GM19452 (cell line): ENCODE results near the gene SMIM1.

ENCODE experiments used
- ATAC-seq: cut with Tn5 transposase; IDR thresholded peaks from one replicate; pipeline ENCODE4 v1.9.1; 2021; ENCODE audit not compliant: unreplicated experiment

SMIM1 gene

DNA sequence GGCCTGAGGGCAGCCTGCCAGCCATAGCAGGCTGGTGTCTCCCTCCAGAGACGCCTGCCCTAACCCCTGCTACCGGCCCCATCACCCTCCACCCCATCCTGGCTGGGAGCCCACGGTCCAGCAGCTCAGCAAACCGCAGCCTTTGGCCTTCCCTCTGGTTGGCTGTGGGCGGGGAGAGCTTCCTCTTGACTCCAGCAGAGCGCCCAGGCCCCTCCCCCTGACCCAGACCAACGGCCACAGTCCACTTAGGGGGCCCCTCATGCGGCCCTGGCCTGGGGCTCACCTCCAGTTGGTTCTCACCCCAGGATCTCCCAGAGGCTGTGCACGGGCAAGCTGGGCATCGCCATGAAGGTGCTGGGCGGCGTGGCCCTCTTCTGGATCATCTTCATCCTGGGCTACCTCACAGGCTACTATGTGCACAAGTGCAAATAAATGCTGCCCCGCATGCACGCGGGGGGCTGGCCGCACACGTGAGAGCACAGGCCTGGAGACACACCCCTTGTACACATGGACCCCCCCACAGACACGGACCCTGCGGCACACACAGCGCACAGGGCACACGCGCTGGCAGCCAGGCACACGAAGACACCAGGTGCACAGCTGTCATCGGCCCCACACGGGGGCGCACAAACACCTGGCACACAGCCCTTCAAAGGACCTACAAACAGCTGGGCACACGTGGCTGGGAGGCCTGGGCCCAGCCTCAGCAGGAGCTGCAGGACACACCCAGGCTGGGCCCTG, 3.1 kb downstream of the SMIM1 start:
- ATAC-seq: no peak

DNA sequence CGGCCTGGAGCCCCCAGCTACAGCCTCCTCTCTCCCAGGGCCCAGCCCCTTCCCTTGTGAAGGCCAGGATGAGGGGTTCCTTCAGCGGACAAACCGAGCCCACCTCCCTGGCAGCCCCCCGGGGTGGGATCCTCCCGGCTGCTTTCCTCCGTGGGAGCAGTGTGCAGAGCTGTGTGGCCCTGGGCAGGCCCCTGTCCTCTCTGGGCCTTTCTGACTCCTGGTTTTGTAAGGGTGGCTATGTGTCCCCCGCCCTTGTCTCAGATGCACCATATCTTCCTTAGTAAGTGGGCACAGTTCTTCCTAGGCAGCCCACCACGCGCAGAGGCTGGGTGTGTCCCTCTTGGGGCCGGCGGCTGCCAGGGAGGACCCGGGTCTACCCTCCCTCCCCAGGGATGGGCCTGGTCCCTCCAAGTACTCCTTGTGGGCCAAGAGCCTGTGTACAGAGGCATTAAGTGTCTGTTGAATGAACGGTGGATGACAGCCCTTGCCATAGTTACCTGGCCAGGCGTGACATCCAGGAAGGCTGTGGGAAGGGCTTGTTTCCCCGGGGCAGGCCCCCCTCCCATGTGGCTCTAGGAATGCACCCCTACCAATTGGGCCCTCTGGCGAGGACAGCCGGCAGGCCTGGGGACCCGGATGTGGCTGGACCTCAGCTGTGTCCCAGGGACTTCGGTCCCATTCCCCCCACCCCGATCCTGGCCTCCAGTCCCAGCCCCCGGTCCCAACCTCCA, 3.8 kb downstream of the SMIM1 start:
- no peak for ATAC-seq

DNA sequence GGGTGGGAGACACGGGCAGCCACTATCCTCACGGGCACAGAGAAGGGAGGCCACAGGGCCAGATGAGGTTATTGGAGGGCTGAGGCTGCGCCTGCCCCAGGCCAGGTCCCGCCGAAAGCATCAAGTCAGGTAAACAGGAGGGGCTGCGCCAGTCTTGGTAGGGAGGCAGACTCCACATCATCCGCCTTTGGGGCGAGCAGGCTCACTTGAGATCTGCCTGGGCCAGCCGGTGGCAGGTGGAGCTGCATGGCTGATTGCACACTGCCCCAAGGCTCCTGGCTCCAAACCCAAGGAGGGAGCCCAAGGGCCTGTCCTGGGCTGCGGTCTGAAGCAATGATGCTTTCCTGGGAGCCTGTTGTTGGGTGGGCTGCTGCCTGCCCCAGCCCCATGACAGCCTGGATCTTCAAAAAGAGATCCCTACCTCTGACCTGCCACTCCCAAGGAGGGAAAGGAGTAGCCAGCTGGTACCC, 4.6 kb downstream of the SMIM1 start:
- ATAC-seq: no peak

DNA sequence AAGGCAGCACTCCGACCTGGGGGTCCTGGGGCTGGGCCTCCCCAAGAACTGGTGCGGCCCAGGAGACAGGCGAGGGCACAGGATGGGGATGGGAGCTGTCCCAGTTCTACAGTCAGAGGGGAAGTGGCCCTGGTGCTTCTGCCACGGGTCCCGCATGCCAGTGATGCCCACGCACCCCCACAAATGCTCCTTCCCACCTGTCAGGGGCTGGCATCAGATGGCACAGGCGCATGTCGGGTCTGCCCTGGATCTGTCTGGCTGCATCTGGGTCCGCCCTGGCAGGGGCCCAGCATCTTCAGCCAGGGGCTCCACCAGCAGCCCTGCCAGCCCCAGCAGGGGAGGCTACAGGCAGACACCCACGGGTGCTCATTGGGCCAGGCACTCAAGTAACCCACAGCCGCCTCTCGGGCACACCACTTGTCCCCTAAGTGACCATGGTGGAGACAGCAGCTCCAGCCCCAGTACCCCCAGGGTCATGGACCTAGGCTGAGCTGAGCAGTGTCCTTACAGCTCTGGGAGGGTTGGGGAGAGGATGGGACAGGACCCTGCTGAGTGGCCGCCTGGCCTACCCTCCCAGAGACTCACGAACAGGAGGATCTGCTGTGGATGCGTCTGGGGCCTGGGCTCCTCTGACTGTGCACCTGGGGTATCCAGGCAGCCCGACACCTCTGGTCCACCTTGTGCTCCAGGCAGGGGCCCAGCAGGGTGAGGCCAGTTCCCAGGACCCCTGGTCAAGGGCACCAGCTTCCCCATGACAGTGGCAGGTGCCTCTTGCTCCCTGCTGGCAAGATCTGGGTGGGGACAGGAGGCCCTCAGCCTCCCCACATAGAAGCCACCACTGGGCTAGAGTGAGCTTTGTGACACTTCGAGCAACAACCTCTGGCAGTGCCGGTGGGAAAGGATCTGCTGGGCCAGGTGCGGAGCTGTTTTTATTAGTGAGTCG, 5.4 kb downstream of the SMIM1 start:
- ATAC-seq: no peak

DNA sequence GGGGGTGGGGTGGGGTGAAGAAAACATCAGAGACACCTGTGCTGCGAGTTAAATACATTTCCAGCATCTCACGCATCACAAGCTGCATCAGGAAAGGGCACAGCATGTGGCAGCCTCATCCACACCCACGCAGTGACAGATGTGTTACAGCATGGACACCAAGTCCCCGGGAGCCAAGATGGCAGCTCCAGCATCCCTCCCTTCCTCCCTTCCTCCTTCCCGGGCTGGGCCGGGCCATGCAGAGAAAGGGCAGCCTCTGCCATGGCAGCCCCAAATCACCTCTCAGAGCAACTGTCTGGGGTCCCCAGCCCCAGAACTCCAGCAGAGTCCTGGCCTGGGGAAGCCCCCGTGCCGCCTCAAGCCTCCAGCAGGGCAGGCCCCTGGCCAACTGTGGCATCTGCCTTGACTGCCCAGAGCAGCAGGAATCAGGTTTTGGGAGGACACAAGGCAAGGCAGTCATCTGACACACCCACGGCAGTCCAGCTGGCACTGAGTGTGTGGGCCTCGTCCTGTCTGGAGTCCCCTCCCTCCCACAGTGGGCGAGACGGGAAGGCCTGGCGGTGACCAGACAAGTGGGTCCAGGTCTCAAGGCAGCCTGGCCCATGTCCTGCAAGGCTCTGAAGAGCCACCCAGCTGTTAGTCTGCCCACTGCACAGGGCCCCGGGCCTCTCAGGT, 6.2 kb downstream of the SMIM1 start:
- ATAC-seq: no peak

DNA sequence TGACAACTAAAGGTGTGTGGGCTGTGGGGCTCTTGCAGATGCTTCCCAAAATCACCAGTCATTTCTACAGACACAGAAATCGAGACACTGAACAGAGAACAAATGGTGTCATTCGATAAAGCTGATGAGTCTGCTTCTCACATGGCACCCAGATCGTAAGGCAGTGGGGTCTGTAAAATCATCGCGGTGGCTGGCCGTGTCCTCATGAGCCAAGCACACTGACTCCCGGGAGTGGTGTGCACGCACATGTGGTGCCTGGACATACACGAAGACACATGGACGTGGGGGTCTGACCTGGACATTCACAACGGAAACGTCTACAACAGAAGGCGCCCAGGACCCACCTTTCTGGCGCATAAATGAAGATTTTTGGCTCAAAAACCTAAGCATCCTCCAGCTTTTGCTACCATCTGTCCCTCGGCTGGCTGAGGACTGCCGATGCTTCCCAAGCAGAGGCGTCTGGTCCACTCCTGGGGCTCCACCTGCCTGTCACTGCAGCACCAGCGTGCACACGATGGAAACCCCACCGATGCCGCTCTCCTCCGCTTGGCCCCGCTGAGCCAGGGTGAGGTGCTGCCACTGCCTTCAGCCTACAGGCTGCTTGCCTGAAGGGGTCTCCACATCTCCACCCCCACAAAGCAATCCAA, 6.8 kb downstream of the SMIM1 start:
- ATAC-seq: no peak

DNA sequence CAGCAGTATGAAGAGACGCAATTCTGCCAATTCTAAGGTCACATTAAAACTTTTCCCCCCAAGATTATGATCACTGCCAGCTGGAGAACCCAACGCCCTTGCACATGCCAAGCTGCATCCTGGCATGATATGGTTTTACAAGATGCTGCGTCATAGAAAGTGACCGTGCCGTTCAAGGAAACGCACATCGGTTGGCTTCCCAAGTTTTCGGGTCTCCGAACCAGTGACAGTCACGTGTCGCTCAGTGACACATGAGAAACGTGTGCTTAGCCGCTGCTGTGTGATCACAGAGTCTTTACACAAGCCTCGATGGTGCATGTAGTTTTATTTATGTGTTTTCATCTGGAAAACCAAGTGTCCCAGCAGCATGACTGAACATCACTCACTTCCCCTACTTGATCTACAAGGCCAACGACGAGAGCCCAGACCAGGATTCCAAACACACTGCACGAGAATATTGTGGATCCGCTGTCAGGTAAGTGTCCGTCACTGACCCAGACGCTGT, 7.4 kb downstream of the SMIM1 start:
- ATAC-seq: no peak

DNA sequence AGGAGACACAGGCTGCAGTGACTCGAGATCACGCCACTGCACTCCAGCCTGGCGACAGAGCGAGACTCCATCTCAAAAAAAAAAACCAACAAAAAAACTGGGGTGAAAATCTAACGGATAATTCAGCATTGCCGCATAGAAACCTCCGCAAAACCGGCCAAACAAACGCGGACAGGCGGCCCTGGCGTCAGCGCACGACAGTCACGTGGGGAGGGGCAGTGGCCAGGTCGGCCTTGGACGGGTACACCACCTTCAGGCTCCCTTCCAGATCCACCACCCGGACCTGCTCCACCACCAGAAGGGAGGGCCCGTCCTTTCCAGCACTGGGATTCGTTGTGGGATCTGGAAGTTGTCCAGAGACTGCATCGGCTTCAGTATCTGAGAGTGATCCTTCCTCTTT, 8.4 kb downstream of the SMIM1 start:
- no peak for ATAC-seq

DNA sequence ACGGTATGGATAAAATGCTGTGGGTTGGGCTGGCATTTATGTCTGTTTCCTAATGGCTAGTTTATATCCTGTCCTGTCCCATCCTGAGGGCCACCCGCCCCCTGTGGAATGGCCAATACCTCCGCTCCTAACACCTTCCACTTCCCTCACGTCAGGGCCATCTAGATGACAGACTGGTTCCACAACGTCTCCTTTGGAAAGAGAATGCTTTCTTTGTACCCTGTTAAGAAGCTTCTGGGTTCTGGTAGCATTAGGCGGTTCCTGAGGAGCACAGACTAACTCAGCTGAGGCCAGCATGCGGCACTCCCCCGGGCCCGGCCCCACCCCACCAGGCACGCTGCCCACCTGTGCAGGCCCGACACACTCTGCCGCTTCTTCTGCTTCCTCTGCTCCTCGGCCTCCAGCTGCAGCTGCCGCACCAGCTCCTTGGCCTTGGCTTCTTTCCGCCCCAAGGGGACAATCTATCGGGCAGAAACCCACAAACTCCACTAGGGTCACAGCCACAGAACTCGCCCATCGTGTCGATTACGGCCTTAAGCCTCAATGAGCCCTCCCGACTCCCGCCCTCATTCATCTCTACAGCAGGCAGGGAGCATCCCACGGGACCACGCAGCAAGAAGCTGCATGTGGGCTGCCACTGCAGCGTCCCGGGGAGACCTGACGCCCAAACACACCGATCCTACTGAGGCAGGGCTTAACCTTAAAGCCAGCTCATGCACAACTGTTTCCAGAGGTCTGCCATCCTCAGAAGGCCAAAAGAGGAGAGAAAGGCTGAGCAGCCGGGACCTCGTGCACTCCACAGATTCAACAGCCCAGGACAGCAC, 11.3 kb downstream of the SMIM1 start:
- ATAC-seq: no peak

DNA sequence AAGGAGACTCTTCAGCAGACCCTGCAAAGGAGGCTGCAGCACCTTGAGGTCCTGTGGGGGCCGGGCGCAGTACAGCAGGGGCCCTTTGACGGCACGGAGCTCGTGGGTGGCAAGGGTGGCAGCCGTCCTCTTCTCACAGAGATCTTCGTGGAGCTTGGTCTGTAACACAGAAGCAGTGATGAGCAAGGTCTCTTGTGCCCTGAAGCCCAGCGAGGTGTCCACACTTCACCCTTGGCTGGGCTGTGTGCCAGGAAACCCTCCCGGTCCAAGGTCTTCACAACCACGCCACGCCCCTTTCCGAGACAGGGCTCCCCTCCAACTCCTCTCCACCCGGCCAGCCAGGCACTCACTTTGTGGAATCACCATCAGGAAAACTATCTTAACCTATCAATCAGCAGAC, 12.5 kb downstream of the SMIM1 start:
- no peak for ATAC-seq

DNA sequence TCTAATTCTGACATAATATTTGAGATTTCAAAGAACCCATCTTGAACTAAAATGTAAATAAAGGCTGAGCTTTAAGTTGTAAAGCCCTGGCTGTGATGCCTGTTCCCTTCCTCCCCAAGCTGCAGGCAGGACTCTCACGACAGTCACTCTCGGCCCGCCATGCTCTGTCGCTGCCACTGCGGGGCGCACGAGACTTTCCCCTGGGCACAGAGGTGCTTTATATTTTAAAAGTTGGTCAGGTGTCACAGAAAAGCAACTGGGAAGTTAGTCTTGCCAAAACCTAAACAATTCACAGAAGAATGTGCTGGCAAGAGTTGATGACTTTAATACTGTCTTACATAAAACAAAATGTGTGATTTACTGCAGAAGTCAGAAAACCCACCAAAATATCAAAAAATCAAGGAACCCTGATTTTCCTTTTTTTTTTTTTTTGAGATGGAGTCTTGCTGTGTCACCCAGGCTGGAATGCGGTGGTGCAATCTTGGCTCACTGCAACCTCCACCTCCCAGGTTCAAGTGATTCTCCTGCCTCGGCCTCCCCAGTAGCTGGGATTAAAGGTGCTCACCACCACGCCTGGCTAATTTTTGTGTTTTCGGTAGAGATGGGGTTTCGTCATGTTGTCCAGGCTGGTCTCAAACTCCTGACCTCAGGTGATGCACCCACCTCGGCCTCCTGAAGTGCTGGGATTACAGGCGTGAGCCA, 13.1 kb downstream of the SMIM1 start:
- no peak for ATAC-seq

DNA sequence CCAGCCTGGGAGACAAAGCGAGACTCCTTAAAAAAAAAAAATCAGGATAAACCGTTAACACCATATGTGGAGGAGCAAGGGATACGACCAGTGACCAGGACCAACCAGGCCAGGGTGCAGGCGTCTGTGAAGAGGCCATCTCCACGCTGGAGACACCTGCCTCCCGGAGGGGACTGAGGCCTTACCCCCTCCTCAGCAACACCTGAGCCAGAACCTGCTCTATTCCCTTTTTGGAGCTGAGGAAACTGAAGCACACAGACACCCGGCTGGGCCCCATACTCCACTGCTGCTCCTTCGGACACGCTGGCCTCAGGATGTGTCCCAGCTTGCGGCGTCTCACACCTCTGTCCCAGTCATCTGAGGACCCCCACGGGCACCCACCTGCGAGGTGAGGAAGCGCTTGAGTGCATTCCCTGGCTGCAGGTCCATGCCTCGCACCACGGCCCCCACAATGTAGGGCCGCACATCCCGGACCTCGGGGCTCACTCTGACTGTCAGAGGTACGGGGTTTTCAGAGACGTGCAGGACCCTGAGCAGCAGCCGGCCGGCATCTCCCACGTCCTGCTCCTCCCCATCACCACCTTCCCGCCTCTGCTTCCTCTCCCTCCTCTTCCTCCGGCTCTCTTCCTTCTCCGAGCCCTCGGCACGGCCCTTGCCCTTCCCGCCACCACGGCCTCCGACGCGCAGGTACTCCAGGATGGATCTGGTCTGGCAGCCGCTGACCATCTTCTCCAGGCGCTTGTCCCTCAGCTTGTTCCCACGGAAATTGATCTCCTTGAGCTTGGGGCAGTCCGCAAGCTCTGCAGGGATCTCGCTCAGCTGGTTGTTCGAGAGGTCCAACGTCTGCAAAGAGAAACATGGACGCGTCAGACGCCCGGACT, 14.2 kb downstream of the SMIM1 start:
- no peak for ATAC-seq

DNA sequence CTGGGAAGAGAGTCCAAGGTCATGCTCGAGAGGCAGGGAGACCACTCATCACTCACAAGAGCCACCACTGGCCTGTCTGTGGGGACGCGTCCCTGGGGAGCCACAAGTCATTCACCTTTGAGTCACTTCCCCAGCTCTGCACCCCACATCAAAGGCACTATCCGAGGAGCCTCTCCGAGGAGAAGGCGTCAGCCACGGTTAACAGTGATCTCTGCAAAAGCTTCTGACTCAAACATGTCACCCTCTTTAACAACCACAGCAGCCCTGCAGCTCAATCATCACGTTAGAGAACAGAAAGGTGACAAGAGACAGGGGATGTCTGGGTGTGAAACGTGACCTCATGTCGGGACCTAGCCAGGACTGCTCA, 14.8 kb downstream of the SMIM1 start:
- no peak for ATAC-seq

DNA sequence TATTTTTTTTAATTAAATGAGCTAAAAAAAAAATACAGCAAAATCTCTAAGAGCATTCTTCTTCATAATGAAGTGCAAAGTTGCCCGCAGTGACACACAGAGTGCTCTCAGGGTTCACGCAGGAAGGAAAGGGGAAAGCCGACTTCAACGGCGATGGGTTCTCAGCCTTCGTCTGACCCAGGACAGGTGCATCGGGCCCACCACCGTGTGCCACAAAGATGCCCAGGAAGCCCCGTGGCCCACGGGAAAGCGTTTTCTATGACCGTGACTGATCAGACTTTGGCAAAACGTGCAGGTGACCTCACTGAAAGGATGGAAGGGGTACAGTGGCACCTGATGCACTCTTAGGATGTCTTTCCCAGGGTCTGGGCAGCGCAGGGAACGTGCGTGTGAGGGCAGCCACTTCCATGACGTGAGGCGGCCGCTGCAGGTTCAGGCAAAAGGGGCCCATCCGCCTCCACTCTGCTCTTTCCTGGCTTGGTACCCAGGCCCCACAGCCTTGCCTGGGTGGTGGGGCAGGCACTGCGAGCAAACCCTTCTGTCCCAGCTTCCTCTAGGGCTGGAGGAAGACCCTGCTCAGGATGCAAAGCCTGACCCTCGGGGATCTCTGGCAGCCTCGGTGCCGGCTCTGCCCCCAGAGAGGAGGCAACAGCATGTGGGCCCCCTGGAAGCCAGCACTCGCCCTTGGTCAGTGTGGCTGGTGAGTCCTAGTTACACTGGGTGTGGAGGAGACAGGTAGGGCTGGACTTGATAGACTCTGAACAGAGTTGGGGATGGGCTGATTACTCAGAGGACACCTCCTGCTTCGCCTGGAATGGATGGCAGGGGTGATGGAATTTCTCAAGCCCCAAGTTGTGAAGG, 15.4 kb downstream of the SMIM1 start:
- no peak for ATAC-seq

DNA sequence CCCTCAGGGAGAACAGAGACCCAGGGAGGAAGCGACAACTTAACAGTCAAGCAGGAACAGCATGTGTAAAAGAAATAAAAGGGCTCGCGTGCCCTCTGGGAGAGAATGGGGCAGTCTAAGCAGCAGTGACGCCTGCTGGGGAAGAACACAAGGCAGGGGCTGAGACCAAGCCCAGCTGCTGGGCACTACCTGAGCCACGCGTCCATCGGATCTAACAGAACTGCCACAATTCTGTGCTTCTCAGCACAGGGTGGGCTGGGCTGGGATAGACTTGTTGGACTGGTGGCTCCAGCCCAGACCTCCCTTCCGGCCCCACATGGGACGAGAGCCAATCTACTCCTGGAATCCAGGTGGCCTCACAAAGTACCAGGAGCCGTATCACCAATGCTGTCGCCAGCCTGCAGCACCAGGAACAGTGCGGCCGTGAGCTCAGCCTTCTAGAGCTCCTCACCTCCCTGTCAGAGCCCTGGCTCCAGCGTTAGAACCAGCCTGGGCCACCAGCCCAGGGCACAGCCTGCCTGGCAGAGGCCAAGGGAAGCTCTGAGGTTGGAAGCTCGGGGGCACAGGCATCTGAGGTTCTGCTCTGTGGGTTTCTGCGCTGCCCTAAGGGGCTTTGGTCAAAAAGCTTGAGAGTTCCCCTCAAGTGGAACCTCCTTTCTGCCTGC, 16.3 kb downstream of the SMIM1 start:
- no peak for ATAC-seq
